Astrocyte of the spinal cord (primary cell): ENCODE results near the gene C1orf174.
A peak's percentile ranks its signal among the peaks of the same experiment; 100 is the strongest.

ENCODE experiments used
- DNase-seq: peaks from one replicate; pipeline ENCODE4 v3.0.0; 2011; ENCODE audit warnings: low read depth, low spot score
- H3K4me3 ChIP-seq: 2 replicates; pipeline ENCODE4 v1.5.1; 2011; ENCODE audit warnings: low read depth, mild to moderate bottlenecking, low read length, moderate library complexity
- CTCF ChIP-seq: IDR thresholded peaks from 2 replicates; pipeline ENCODE4 v1.5.1; 2012; ENCODE audit warnings: low read depth, mild to moderate bottlenecking, low read length, inconsistent platforms
- in situ Hi-C: cut with HindIII; loops from 2 replicates; pipeline ENCODE4 v1.10.0; 2017; ENCODE audit warnings: low sequenced_read_pairs

The C1orf174 gene

GRCh38 chr1:3863231-3863935 is 36.7 kb downstream of the C1orf174 start:
- in situ Hi-C loops = no loop called here
- H3K4me3 ChIP-seq = no peak overlapping the region
- no peak for DNase-seq
- no peak for TF ChIP-seq CTCF

DNA sequence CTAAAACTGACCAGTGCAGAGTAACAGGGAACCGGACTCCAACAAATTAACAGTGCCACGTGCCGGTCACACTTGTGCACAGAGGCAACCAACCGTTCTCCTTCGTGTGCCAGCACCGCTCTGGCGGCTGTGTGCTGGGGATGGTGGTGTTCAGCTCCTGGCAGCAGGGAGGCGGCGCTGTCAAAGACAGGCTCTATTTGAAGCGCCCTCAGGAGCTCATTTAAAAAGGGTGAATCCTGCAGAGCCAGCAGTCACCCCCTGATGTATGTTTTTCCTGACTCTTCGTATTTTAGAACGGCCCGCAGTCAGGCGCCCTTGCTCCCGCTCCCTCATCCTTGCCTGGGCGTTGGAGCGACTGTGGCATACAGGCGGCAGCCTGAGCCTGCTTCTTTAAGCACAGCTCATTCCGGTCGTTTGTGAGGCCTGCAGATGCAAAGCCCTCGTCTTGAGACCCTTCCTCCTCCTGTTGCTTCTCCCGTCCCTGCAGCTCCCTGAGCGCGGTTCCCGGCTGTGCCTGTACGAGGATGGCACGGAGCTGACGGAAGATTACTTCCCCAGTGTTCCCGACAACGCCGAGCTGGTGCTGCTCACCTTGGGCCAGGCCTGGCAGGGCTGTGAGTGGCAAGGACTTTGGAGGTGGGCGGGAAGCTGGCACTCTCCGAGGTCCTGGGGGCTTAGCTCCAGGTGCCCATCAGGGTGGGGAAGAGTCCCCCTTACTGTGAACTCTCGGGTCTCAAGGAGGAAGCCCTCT is 41.7 kb downstream of the C1orf174 start:
- in situ Hi-C loops = no loop called here
- peak; percentile 26 for DNase-seq
- peak; percentile 38 for TF ChIP-seq CTCF
- peak overlapping the region; percentile 86 for H3K4me3 ChIP-seq

DNA sequence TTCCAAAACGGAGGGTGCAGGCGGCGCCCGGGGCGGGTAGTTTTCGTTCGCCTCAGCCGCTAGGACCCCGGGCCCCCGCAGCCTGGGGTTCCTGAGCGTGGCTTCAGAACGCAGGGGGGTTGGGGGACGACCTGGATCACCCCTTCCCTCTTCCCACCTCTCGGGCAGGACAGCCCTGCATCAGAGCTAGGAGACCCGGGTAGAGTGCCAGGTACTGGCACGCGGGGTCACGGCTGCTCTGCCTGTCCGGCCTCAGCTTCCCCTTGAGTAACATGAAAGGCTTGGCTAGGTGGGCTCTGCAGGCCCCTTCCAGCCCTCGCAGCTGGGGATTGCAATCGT is 42.3 kb downstream of the C1orf174 start:
- DNase-seq = no peak
- peak overlapping the region; percentile 86 for H3K4me3 ChIP-seq
- in situ Hi-C loops = no loop called here
- TF ChIP-seq CTCF = no peak

DNA sequence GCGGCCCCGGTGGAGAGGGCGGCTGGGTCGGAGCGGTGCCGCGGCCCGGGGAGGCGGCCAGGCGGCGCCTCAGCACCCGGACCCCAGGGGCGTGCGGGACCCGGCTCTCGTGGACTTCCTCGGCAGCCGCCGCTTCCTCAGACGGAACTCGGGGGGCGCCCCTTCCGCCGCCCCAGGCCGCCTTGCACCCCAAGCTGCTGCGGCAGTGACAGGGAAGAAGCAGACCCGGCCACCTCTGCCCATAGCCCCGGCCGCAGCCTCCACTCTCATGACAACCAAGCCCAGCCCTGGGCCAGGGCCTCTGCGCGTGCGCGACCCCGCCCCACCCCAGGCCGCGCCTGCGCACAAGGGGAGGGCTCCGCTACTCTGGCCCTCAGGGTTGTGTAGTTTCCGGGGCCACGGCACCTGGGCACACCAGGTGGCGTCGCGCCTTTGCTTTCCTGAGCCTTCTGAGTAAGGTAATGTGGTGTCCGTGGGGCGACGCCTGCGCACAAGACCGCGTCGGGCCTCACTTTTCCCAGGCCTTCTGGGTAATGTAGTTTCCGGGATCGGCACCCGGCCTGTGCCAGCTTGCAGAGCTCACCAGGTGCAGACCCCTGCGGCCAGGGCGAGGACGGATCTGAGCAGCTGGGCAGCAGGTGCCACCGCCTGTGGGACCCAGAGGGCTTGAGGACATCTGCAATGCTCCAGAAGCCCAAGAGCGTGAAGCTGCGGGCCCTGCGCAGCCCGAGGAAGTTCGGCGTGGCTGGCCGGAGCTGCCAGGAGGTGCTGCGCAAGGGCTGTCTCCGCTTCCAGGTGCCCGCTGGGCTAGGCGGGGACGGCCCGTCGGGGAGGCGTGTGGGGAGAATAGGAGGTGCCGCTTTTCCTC is 42.9 kb downstream of the C1orf174 start, which contains the start of the genes CEP104 and DFFB:
CEP104 (minus strand) TSS at position 289 of the 868 bp plus-strand sequence. CDS start 4,804 bp downstream, outside the sequence.
DFFB (plus strand) TSS at position 554 of the 868 bp plus-strand sequence; CDS start at position 682, 128 bp downstream.
- in situ Hi-C loops = no loop called here

DNA sequence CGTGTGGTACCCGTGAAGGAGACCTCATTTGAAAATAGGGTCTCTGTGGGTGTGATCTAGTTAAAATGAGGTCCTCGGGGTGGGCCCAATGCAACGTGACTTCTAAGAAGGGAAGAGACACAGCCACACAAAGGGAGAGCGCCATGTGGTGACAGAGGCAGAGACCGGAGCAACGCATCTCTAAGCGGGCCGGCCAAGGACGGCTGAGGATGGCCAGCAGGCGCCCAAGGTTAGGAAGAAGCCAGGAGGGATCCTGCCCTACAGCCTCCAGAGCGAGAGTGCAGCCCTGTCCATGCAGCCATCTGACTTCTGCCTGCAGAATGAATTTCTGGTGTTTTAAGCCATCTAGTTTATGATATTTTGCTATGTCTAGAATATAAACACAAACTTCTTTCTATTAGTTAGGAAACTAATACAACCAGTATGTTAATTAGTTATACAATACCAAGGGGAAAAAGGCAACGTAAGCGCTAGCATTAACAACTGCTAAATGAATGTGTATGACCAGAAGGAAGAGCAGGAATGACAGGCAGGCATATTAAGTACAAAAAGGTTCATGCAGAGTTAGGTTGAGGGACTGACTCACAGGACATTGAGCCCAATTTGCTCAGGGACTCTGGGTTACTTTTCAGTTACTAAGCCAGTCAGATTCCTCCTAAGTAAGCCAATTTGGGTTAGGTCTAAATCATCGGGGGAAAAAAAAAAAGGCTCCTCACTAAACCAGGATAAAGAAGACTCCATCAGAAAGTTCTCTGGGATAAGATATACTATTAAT is 47.2 kb downstream of the C1orf174 start:
- no peak for TF ChIP-seq CTCF
- in situ Hi-C loops = no loop called here
- no peak overlapping the region for H3K4me3 ChIP-seq
- no peak for DNase-seq

More for the DNA sequence above, 42.9 kb downstream of the C1orf174 start, which contains the start of the genes CEP104 and DFFB:
- TF ChIP-seq CTCF = no peak
- peak within 1 kb of the TSS; percentile 86 for H3K4me3 ChIP-seq
- peak; percentile 90 for DNase-seq
